HepG2 (cell line): ENCODE data around the gene ARHGAP26. TPM values are rescaled to one million over a fixed set of nuclear protein-coding genes. Genes with fewer than 3 reads are reported as not detected.

Source experiments
- ATAC-seq: fragments of 200-7000 bp; cut with Tn5 transposase; 3 replicates; pipeline ENCODE4 v1.9.1; 2020; ENCODE audit warnings: mild to moderate bottlenecking, moderate library complexity
- BruUV-seq: library from RNA; stranded (reverse); fragments of 400-500 nt; replicated peaks from 2 replicates; lab custom pipeline; 2021; lab: Mats Ljungman, UMichigan
- CTCF ChIA-PET: fragments of 300-600 bp; formaldehyde crosslinking; extraction: SDS; loops from one replicate; lab custom pipeline; 2021; ENCODE audit warnings: low total read pairs, inconsistent platforms, low intra/inter-chr PET ratio; lab: Yijun Ruan, JAX
- POLR2A ChIA-PET: fragments of 350-600 bp; sonication (Branson Sonifier 250); formaldehyde crosslinking; loops from one replicate; lab custom pipeline; 2020; ENCODE audit warnings: antibody characterized with exemption, inconsistent platforms; lab: Yijun Ruan, JAX
- DNase-seq: peaks from one replicate; pipeline ENCODE4 v3.0.0-alpha.2; 2015; ENCODE audit warnings: low spot score
- FAIRE-seq: peaks from 3 replicates; lab custom pipeline; 2011; peaks lifted over from hg19 to GRCh38; lab: Jason Lieb, UNC
- H2AFZ ChIP-seq: one replicate; pipeline ENCODE4 v1.6.1; 2011; ENCODE audit warnings: low read length, inconsistent platforms
- H3K27ac ChIP-seq: fragments of 300-600 bp; 3 replicates; pipeline ENCODE4 v1.8.0; 2011; ENCODE audit warnings: mixed run types, mild to moderate bottlenecking, mixed read lengths, low read length, inconsistent platforms; ENCODE audit not compliant: insufficient read depth; ENCODE audit errors: extremely low read length
- H3K27me3 ChIP-seq, 2 experiments: fragments of 200-600 bp in 1 of 2; 2 replicates in 1 of 2; 3 replicates in 1 of 2; pipeline versions ENCODE4 v1.6.0 to v1.8.0; 2011; ENCODE audit warnings: low read length in 2 of 2, mild to moderate bottlenecking in 2 of 2, moderate library complexity in 2 of 2, inconsistent platforms in 1 of 2; ENCODE audit not compliant: insufficient read depth in 2 of 2, control insufficient read depth in 1 of 2
- H3K36me3 ChIP-seq, 2 experiments: fragments of 200-600 bp in 1 of 2; replicated peaks in 1 of 2; 2 replicates in 1 of 2; 3 replicates in 1 of 2; pipeline versions ENCODE4 v1.5.1 to v1.8.0; 2011; ENCODE audit warnings: low read length in 2 of 2, inconsistent platforms in 1 of 2; ENCODE audit not compliant: insufficient read depth in 2 of 2, control insufficient read depth in 1 of 2
- H3K4me1 ChIP-seq: 2 replicates; pipeline ENCODE4 v1.5.1; 2012; ENCODE audit warnings: low read length, inconsistent platforms; ENCODE audit not compliant: insufficient read depth
- H3K4me2 ChIP-seq: 2 replicates; pipeline ENCODE4 v1.6.0; 2011; ENCODE audit warnings: low read depth, low read length, inconsistent platforms
- H3K4me3 ChIP-seq, 3 experiments: fragments of 200-600 bp in 1 of 3; sonication (generic), shearing (Covaris generic) in 1 of 3; replicated peaks in 1 of 3; 2 replicates each; pipeline ENCODE4 v1.5.1; 2011 to 2016; ENCODE audit warnings: low read length in 3 of 3, inconsistent platforms in 2 of 3, low read depth in 2 of 3, mild to moderate bottlenecking in 2 of 3, control low read depth in 1 of 3, mixed read lengths in 1 of 3; ENCODE audit not compliant: insufficient read depth in 1 of 3
- H3K79me2 ChIP-seq: one replicate; pipeline ENCODE4 v1.6.1; 2011; ENCODE audit warnings: low read length, inconsistent platforms; ENCODE audit not compliant: insufficient read depth
- H3K9ac ChIP-seq: 2 replicates; pipeline ENCODE4 v1.6.0; 2011; ENCODE audit warnings: mild to moderate bottlenecking, low read depth, low read length, inconsistent platforms; ENCODE audit not compliant: insufficient read depth
- H3K9me3 ChIP-seq: 2 replicates; pipeline ENCODE4 v1.5.1; 2012; ENCODE audit warnings: mild to moderate bottlenecking, low read length
- H4K20me1 ChIP-seq: 2 replicates; pipeline ENCODE4 v1.6.0; 2011; ENCODE audit warnings: inconsistent platforms, mild to moderate bottlenecking, low read length, moderate library complexity; ENCODE audit not compliant: insufficient read depth
- ZFX ChIP-seq: sonication (generic); formaldehyde crosslinking; IDR thresholded peaks from 2 replicates; pipeline ENCODE4 v1.4.0; 2020; ENCODE audit warnings: mild to moderate bottlenecking, low read depth, missing genetic modification reagents, moderate library complexity
- ZNF143 ChIP-seq: sonication (generic); formaldehyde crosslinking; IDR thresholded peaks from 2 replicates; pipeline ENCODE4 v1.4.0; 2020; ENCODE audit warnings: missing genetic modification reagents
- ZNF225 ChIP-seq: sonication (generic); formaldehyde crosslinking; IDR thresholded peaks from 2 replicates; pipeline ENCODE4 v1.4.0; 2020; ENCODE audit warnings: mild to moderate bottlenecking, missing genetic modification reagents
- ZNF629 ChIP-seq: sonication (generic); formaldehyde crosslinking; conservative IDR thresholded peaks from 2 replicates; pipeline ENCODE4 v1.5.0; 2020; ENCODE audit warnings: missing genetic modification reagents
- WGBS: methylation state at CpG from one replicate; pipeline ENCODE4 v1.1.6; 2017; ENCODE audit warnings: low lambda C conversion rate; 5-methylcytosine and 5-hydroxymethylcytosine counted together
- in situ Hi-C: cut with HindIII; loops from 2 replicates; pipeline ENCODE4 v1.10.0; 2017; ENCODE audit warnings: low pct_unique_long_range_greater_than_20kb; ENCODE audit not compliant: extremely low pct_ligation_motif_present
- intact Hi-C: fragments of 100-400 bp; cut with micrococcal nuclease; formaldehyde crosslinking; loops from one replicate; pipeline ENCODE4 v1.10.0; 2022; ENCODE audit not compliant: unreplicated experiment
- polyA plus RNA-seq, 8 experiments: library from polyadenylated mRNA; depleted of rRNA in 3 of 8; stranded (reverse) in 7 of 8; unstranded in 1 of 8; fragments of >200 nt; fragmentation: Illumina TruSeq in 4 of 8; extraction: Trizol in 4 of 8; gene quantifications; 2 replicates each; pipeline versions ENCODE4 v1.2.1 to v1.2.3, GENCODE V29; 2011 to 2016; ENCODE audit warnings: low read depth in 4 of 8, missing spikeins in 1 of 8, mixed read lengths in 1 of 8; ENCODE audit not compliant: insufficient read depth in 1 of 8
- total RNA-seq, 5 experiments: library from RNA; depleted of rRNA; stranded (reverse); fragments of >200 nt; fragmentation: Illumina TruSeq; extraction: Trizol; gene quantifications; 2 replicates each; pipeline ENCODE4 v1.2.3, GENCODE V29; 2016; ENCODE audit warnings: low read depth in 1 of 5
- TF ChIP-seq, protein P1 (sequence below): sonication (generic); formaldehyde crosslinking; IDR thresholded peaks from 2 replicates; pipeline ENCODE4 v1.5.0; 2020; ENCODE audit warnings: mild to moderate bottlenecking, missing genetic modification reagents, moderate library complexity

ARHGAP26 gene
- total and polyA plus RNA-seq, 2 of the 13 experiments (the other 11 are each of a cell fraction or from before 2014, with no cell fraction given) = 9.6 to 18.2 TPM

GRCh38 chr5:143023411-143024096, 253.4 kb downstream of the ARHGAP26 start:
- Histone ChIP-seq H3K4me1 (peaks cover 11% of the 10 kb centered on the region), H3K4me2 (no peak overlapping the region), H3K79me2 (no peaks in the 10 kb centered on the region), H3K36me3 (peaks cover 2 to 11% of the 10 kb centered on the region in 2 experiments; a peak in 2 of 5 replicates), H2AFZ (no peak overlapping the region), H3K9ac (no peak overlapping the region), H3K9me3 (no peaks in the 10 kb centered on the region), H4K20me1 (no peaks in the 10 kb centered on the region), H3K27me3 (no peaks in the 10 kb centered on the region), H3K27ac (no peak overlapping the region), H3K4me3 (no peak overlapping the region)
- no peak for FAIRE-seq
- ChIA-PET CTCF (no interaction called here), POLR2A (no interaction called here)
- ATAC-seq = peak; percentile 46
- TF ChIP-seq, protein P1, sequence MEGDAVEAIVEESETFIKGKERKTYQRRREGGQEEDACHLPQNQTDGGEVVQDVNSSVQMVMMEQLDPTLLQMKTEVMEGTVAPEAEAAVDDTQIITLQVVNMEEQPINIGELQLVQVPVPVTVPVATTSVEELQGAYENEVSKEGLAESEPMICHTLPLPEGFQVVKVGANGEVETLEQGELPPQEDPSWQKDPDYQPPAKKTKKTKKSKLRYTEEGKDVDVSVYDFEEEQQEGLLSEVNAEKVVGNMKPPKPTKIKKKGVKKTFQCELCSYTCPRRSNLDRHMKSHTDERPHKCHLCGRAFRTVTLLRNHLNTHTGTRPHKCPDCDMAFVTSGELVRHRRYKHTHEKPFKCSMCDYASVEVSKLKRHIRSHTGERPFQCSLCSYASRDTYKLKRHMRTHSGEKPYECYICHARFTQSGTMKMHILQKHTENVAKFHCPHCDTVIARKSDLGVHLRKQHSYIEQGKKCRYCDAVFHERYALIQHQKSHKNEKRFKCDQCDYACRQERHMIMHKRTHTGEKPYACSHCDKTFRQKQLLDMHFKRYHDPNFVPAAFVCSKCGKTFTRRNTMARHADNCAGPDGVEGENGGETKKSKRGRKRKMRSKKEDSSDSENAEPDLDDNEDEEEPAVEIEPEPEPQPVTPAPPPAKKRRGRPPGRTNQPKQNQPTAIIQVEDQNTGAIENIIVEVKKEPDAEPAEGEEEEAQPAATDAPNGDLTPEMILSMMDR = 0 out of 2 replicates have a peak, but pooled peaks have one; percentile 5
- TF ChIP-seq ZNF225 (CRISPR knock-in tag) (no peak), ZFX (CRISPR knock-in tag) (no peak)
- in situ Hi-C loops (loop anchor here (10.0 kb wide), 1 partner anchor 801 kb away; no protein-coding TSS in a partner anchor), intact Hi-C loops (no loop called here)
- 82% methylated on average over 10 of the region's 10 CpGs for WGBS
- no TSS peak for BruUV-seq
- no peak for DNase-seq

GRCh38 chr5:143024228-143024920, 254.2 kb downstream of the ARHGAP26 start:
- Histone ChIP-seq H3K36me3 (peaks cover 2 to 12% of the 10 kb centered on the region in 2 experiments; a peak in 2 of 5 replicates), H3K27me3 (no peaks in the 10 kb centered on the region), H3K4me3 (no peak overlapping the region), H3K79me2 (no peaks in the 10 kb centered on the region), H4K20me1 (no peaks in the 10 kb centered on the region), H3K27ac (no peak overlapping the region), H2AFZ (no peak overlapping the region), H3K9ac (no peak overlapping the region), H3K4me1 (peaks cover 11% of the 10 kb centered on the region), H3K4me2 (no peak overlapping the region), H3K9me3 (no peaks in the 10 kb centered on the region)
- no TSS peak for BruUV-seq
- TF ChIP-seq ZNF143 (no peak), ZNF629 (CRISPR knock-in tag) (peak; percentile 65)
- in situ Hi-C loops = loop anchor here (10.0 kb wide), 1 partner anchor 800 kb away; no protein-coding TSS in a partner anchor
- no peak for DNase-seq
- ATAC-seq = no peak
- FAIRE-seq = no peak
- CTCF ChIA-PET = no interaction called here
- intact Hi-C loops = no loop called here
- 94% methylated on average over 5 of the region's 5 CpGs for WGBS
- POLR2A ChIA-PET = no interaction called here
